ENCODE results near the gene PTPRN. TPM values are rescaled to one million over a fixed set of nuclear protein-coding genes. Genes with fewer than 3 reads are reported as not detected.

PTPRN gene
- total RNA-seq, 2 donors from 2014 or later = 1.9 to 2.0 TPM

- Histone ChIP-seq H3K9ac (ENCODE audit: low read depth in 2 of 2, low read length in 2 of 2) (peak overlapping the region; percentile 60 to 99), H3K4me1 (peaks cover 42% of the 10 kb centered on the region), H3K9me3 (no peaks in the 10 kb centered on the region), H3K4me3 (no peak overlapping the region), H3K27me3 (no peaks in the 10 kb centered on the region), H3K36me3 (no peaks in the 10 kb centered on the region), H3K27ac (peak overlapping the region; percentile 96)
- no peak for TF ChIP-seq CTCF (IDR thresholded peaks at IDR 0.05)
- DNase-seq = peak; percentile 24
- intact Hi-C loops (cut with DNase I) = no loop called here
Measured at GRCh38 chr2:219250049-219250781, 59.0 kb downstream of the PTPRN start.

- Histone ChIP-seq H3K9ac (ENCODE audit: low read depth in 2 of 2, low read length in 2 of 2) (peak overlapping the region; percentile 25 to 99), H3K27me3 (no peaks in the 10 kb centered on the region), H3K27ac (peak overlapping the region; percentile 96), H3K36me3 (no peaks in the 10 kb centered on the region), H3K9me3 (no peaks in the 10 kb centered on the region), H3K4me3 (no peak overlapping the region), H3K4me1 (peaks cover 38% of the 10 kb centered on the region)
- intact Hi-C loops (cut with DNase I) = no loop called here
- no peak for TF ChIP-seq CTCF (IDR thresholded peaks at IDR 0.05)
- peak; percentile 94 for DNase-seq
Measured at GRCh38 chr2:219249203-219249980, 59.8 kb downstream of the PTPRN start.

- DNase-seq = no peak
- intact Hi-C loops (cut with DNase I) = no loop called here
- peak overlapping the region in 1 of 2 donors; percentile 99 for H3K9ac ChIP-seq (ENCODE audit: low read depth in 2 of 2, low read length in 2 of 2)
- no peaks in the 10 kb centered on the region for H3K36me3 ChIP-seq
- peak overlapping the region; percentile 96 for H3K27ac ChIP-seq
- H3K9me3 ChIP-seq = no peaks in the 10 kb centered on the region
- H3K27me3 ChIP-seq = no peaks in the 10 kb centered on the region
- no peak overlapping the region for H3K4me3 ChIP-seq
- no peak for TF ChIP-seq CTCF (IDR thresholded peaks at IDR 0.05)
- peaks cover 37% of the 10 kb centered on the region for H3K4me1 ChIP-seq
Measured at GRCh38 chr2:219248845-219249202, 60.4 kb downstream of the PTPRN start.

- H3K4me3 ChIP-seq = no peak overlapping the region
- DNase-seq = no peak
- no peaks in the 10 kb centered on the region for H3K27me3 ChIP-seq
- no peaks in the 10 kb centered on the region for H3K9me3 ChIP-seq
- peaks cover 37% of the 10 kb centered on the region for H3K4me1 ChIP-seq
- H3K9ac ChIP-seq (ENCODE audit: low read depth in 2 of 2, low read length in 2 of 2) = peak overlapping the region in 1 of 2 donors; percentile 55
- peak overlapping the region; percentile 96 for H3K27ac ChIP-seq
- no peak for TF ChIP-seq CTCF (IDR thresholded peaks at IDR 0.05)
- no peaks in the 10 kb centered on the region for H3K36me3 ChIP-seq
- intact Hi-C loops (cut with DNase I) = no loop called here
Measured at GRCh38 chr2:219247678-219248642, 61.2 kb downstream of the PTPRN start.

- H3K27me3 ChIP-seq = no peaks in the 10 kb centered on the region
- H3K9ac ChIP-seq (ENCODE audit: low read depth in 2 of 2, low read length in 2 of 2) = peak overlapping the region in 1 of 2 donors; percentile 99
- peaks cover 37% of the 10 kb centered on the region for H3K4me1 ChIP-seq
- H3K27ac ChIP-seq = no peak overlapping the region
- no peak for DNase-seq
- no peaks in the 10 kb centered on the region for H3K9me3 ChIP-seq
- intact Hi-C loops (cut with DNase I) = no loop called here
- no peak overlapping the region for H3K4me3 ChIP-seq
- no peaks in the 10 kb centered on the region for H3K36me3 ChIP-seq
- TF ChIP-seq CTCF (IDR thresholded peaks at IDR 0.05) = no peak
Measured at GRCh38 chr2:219246559-219246958, 62.6 kb downstream of the PTPRN start.

Data from colonic mucosa (tissue), 4 donors.